Vagina (tissue), 2 donors: Measurements from ENCODE around the gene ANKS3. TPM values are rescaled to one million over a fixed set of nuclear protein-coding genes. Genes with fewer than 3 reads are reported as not detected.

Experiments
- DNase-seq, 2 donors: peaks; one replicate each; pipeline ENCODE4 v3.0.0-alpha.2; 2017; ENCODE audit errors: extremely low spot score in 2 of 2
- H3K27ac ChIP-seq: fragments of 200-600 bp; sonication (generic); one replicate; pipeline ENCODE4 v1.5.1; 2019
- H3K27me3 ChIP-seq: fragments of 200-600 bp; sonication (generic); one replicate; pipeline ENCODE4 v1.5.1; 2019
- H3K36me3 ChIP-seq, 2 donors: fragments of 200-600 bp; sonication (generic); one replicate each; pipeline ENCODE4 v1.5.1; 2017 to 2019
- H3K4me1 ChIP-seq: fragments of 200-600 bp; sonication (generic); one replicate; pipeline ENCODE4 v1.5.1; 2019
- H3K4me3 ChIP-seq, 2 donors: fragments of 200-600 bp; sonication (generic); 1 replicate in 1 of 2; 2 replicates in 1 of 2; pipeline ENCODE4 v1.5.1; 2016 to 2019
- H3K9me3 ChIP-seq: fragments of 200-600 bp; sonication (generic); one replicate; pipeline ENCODE4 v1.5.1; 2019
- CTCF ChIP-seq, 3 experiments: fragments of 450-650 bp in 2 of 3; fragments of 200-600 bp in 1 of 3; sonication (generic) in 1 of 3; IDR thresholded peaks; one replicate each; pipeline ENCODE4 v1.5.1; 2017 to 2019; ENCODE audit warnings: antibody characterized with exemption in 3 of 3, mild to moderate bottlenecking in 2 of 3, moderate library complexity in 2 of 3
- POLR2A ChIP-seq, 2 donors: fragments of 450-650 bp; IDR thresholded peaks; one replicate each; pipeline ENCODE4 v1.6.1; 2017; ENCODE audit warnings: antibody characterized with exemption in 2 of 2, mild to moderate bottlenecking in 2 of 2, moderate library complexity in 2 of 2
- POLR2AphosphoS5 ChIP-seq, 2 donors: sonication (generic); formaldehyde crosslinking; IDR thresholded peaks; one replicate each; pipeline ENCODE4 v1.9.0; 2017; ENCODE audit warnings: antibody characterized with exemption in 2 of 2, mild to moderate bottlenecking in 2 of 2, low read depth in 1 of 2; ENCODE audit not compliant: insufficient read depth in 1 of 2
- intact Hi-C: fragments of 100-400 bp; cut with DNase I; formaldehyde crosslinking; loops from one replicate; pipeline ENCODE4 v1.15.1; 2023
- total RNA-seq: library from RNA; depleted of rRNA; stranded (reverse); fragments of >200 nt; gene quantifications from one replicate; pipeline ENCODE4 v1.2.3, GENCODE V29; 2016

The ANKS3 gene
- total RNA-seq, 1 donor from 2014 or later: 25.3 TPM

- no peaks in the 10 kb centered on the region for H3K36me3 ChIP-seq
- no peak for DNase-seq
Observed at GRCh38 chr16:4777339-4778049, 43.4 kb upstream of the ANKS3 start.

GRCh38 chr16:4776141-4776705, 42.2 kb upstream of the ANKS3 start:
- Histone ChIP-seq H3K9me3 (no peaks in the 10 kb centered on the region), H3K4me3 (no peak overlapping the region), H3K36me3 (no peaks in the 10 kb centered on the region), H3K4me1 (no peaks in the 10 kb centered on the region), H3K27me3 (no peaks in the 10 kb centered on the region), H3K27ac (no peak overlapping the region)
- intact Hi-C loops: no loop called here
- DNase-seq: no peak
- TF ChIP-seq POLR2A (IDR thresholded peaks at IDR 0.05): no peak
- TF ChIP-seq POLR2AphosphoS5 (IDR thresholded peaks at IDR 0.05; ENCODE audit: insufficient read depth in 1 of 2, low read depth in 1 of 2): no peak
- no peak for TF ChIP-seq CTCF (IDR thresholded peaks at IDR 0.05)

More at GRCh38 chr16:4777339-4778049, 43.4 kb upstream of the ANKS3 start:
- TF ChIP-seq POLR2AphosphoS5 (IDR thresholded peaks at IDR 0.05; ENCODE audit: insufficient read depth in 1 of 2, low read depth in 1 of 2): no peak
- TF ChIP-seq CTCF (IDR thresholded peaks at IDR 0.05): no peak
- TF ChIP-seq POLR2A (IDR thresholded peaks at IDR 0.05): no peak
- H3K4me1 ChIP-seq: no peaks in the 10 kb centered on the region
- H3K27ac ChIP-seq: no peak overlapping the region
- H3K27me3 ChIP-seq: no peaks in the 10 kb centered on the region
- intact Hi-C loops: no loop called here
- no peak overlapping the region for H3K4me3 ChIP-seq
- H3K9me3 ChIP-seq: no peaks in the 10 kb centered on the region

GRCh38 chr16:4775005-4775404, 40.9 kb upstream of the ANKS3 start:
- Histone ChIP-seq H3K9me3 (no peaks in the 10 kb centered on the region), H3K27ac (no peak overlapping the region), H3K4me3 (no peak overlapping the region), H3K4me1 (no peaks in the 10 kb centered on the region), H3K27me3 (no peaks in the 10 kb centered on the region), H3K36me3 (no peaks in the 10 kb centered on the region)
- no peak for DNase-seq
- intact Hi-C loops: no loop called here
- TF ChIP-seq CTCF (IDR thresholded peaks at IDR 0.05): no peak

GRCh38 chr16:4772351-4772750, 38.3 kb upstream of the ANKS3 start:
- DNase-seq: no peak
- no peaks in the 10 kb centered on the region for H3K27me3 ChIP-seq
- H3K36me3 ChIP-seq: no peaks in the 10 kb centered on the region
- intact Hi-C loops: no loop called here
- peaks cover 10% of the 10 kb centered on the region for H3K4me1 ChIP-seq
- H3K27ac ChIP-seq: no peak overlapping the region
- no peak for TF ChIP-seq POLR2AphosphoS5 (IDR thresholded peaks at IDR 0.05; ENCODE audit: insufficient read depth in 1 of 2, low read depth in 1 of 2)
- TF ChIP-seq CTCF (IDR thresholded peaks at IDR 0.05): no peak
- no peak for TF ChIP-seq POLR2A (IDR thresholded peaks at IDR 0.05)
- no peak overlapping the region for H3K4me3 ChIP-seq
- H3K9me3 ChIP-seq: no peaks in the 10 kb centered on the region

- no peaks in the 10 kb centered on the region for H3K9me3 ChIP-seq
- no peaks in the 10 kb centered on the region for H3K36me3 ChIP-seq
- TF ChIP-seq POLR2AphosphoS5 (IDR thresholded peaks at IDR 0.05; ENCODE audit: insufficient read depth in 1 of 2, low read depth in 1 of 2) (no peak), POLR2A (IDR thresholded peaks at IDR 0.05) (no peak), CTCF (IDR thresholded peaks at IDR 0.05) (no peak)
- H3K4me3 ChIP-seq: no peak overlapping the region
- peaks cover 11% of the 10 kb centered on the region for H3K4me1 ChIP-seq
- intact Hi-C loops: no loop called here
- H3K27me3 ChIP-seq: no peaks in the 10 kb centered on the region
- no peak overlapping the region for H3K27ac ChIP-seq
- DNase-seq: no peak
Observed at GRCh38 chr16:4771646-4772045, 37.6 kb upstream of the ANKS3 start.
